Kidney (tissue), 14 donors: Measurements from ENCODE around the gene NR2F2. TPM values are rescaled to one million over a fixed set of nuclear protein-coding genes. Genes with fewer than 3 reads are reported as not detected.

ENCODE experiments used
- DNase-seq, 5 donors: peaks; one replicate each; pipeline ENCODE4 v3.0.0-alpha.2; 2013 to 2020
- FAIRE-seq: peaks from 2 replicates; lab custom pipeline; 2012; peaks lifted over from hg19 to GRCh38; lab: Jason Lieb, UNC
- H3K27ac ChIP-seq, 2 donors: one replicate each; pipeline ENCODE4 v1.7.0; 2013; ENCODE audit warnings: low read depth in 2 of 2, low read length in 2 of 2, inconsistent platforms in 1 of 2
- H3K27me3 ChIP-seq: one replicate; pipeline ENCODE4 v1.7.1; 2013; ENCODE audit warnings: low read length, inconsistent platforms; ENCODE audit not compliant: control insufficient read depth, insufficient read depth
- H3K36me3 ChIP-seq, 3 donors: one replicate each; pipeline versions ENCODE4 v1.7.0 to v1.7.1; 2013; ENCODE audit warnings: low read length in 3 of 3, control low read depth in 1 of 3, inconsistent platforms in 1 of 3; ENCODE audit not compliant: insufficient read depth in 3 of 3, control insufficient read depth in 2 of 3
- H3K4me1 ChIP-seq, 3 donors: one replicate each; pipeline versions ENCODE4 v1.7.0 to v1.7.1; 2013; ENCODE audit warnings: low read length in 3 of 3, inconsistent platforms in 1 of 3, low read depth in 1 of 3; ENCODE audit not compliant: control insufficient read depth in 2 of 3, insufficient read depth in 2 of 3
- H3K4me3 ChIP-seq, 3 donors: one replicate each; pipeline versions ENCODE4 v1.7.0 to v1.8.1; 2013; ENCODE audit warnings: low read length in 3 of 3, control low read depth in 1 of 3, inconsistent platforms in 1 of 3
- H3K9ac ChIP-seq, 3 donors: one replicate each; pipeline versions ENCODE4 v1.7.0 to v1.7.1; 2013; ENCODE audit warnings: low read length in 3 of 3, control low read depth in 1 of 3, inconsistent platforms in 1 of 3
- H3K9me3 ChIP-seq, 3 donors: one replicate each; pipeline versions ENCODE4 v1.7.0 to v1.7.1; 2013; ENCODE audit warnings: low read length in 3 of 3, control low read depth in 1 of 3, inconsistent platforms in 1 of 3; ENCODE audit not compliant: control insufficient read depth in 2 of 3, insufficient read depth in 1 of 3
- intact Hi-C: fragments of 100-400 bp; cut with DNase I; formaldehyde crosslinking; loops from one replicate; pipeline ENCODE4 v1.11.1; 2022
- polyA plus RNA-seq: library from polyadenylated mRNA; stranded (reverse); fragments of 350-450 nt; fragmentation: Illumina TruSeq; extraction: RNeasy Lipid Tissue Mini Kit (QIAGEN cat#74804); gene quantifications from one replicate; pipeline ENCODE4 v1.2.3, GENCODE V29; 2014; ENCODE audit warnings: low read depth, low replicate concordance; ENCODE audit not compliant: insufficient read depth
- total RNA-seq: library from RNA; stranded (reverse); fragmentation: NEBNext Ultra II Directional; extraction: Animal tissue kit (Norgen Biotek cat#: 25700); gene quantifications from one replicate; pipeline ENCODE4 v1.2.1, GENCODE V29; 2021
- TF ChIP-seq, protein P1 (sequence below): IDR thresholded peaks from 3 replicates; pipeline ENCODE4 v1.5.1; 2012; ENCODE audit warnings: mild to moderate bottlenecking, moderate library complexity, borderline replicate concordance; ENCODE audit not compliant: insufficient read depth; ENCODE audit errors: extremely low read depth
- donor health status: control.
- donor health status: control.
- donor health status: control.
- donor health status: control.
- donor health status: control.
- donor health status: DM: yes; HTN: yes; CAD: no.
- donor health status: Normal renal cell carcinoma (clear cell type).

NR2F2 gene
- total and polyA plus RNA-seq, 2 donors from 2014 or later, result 42.5 to 191 TPM

DNA sequence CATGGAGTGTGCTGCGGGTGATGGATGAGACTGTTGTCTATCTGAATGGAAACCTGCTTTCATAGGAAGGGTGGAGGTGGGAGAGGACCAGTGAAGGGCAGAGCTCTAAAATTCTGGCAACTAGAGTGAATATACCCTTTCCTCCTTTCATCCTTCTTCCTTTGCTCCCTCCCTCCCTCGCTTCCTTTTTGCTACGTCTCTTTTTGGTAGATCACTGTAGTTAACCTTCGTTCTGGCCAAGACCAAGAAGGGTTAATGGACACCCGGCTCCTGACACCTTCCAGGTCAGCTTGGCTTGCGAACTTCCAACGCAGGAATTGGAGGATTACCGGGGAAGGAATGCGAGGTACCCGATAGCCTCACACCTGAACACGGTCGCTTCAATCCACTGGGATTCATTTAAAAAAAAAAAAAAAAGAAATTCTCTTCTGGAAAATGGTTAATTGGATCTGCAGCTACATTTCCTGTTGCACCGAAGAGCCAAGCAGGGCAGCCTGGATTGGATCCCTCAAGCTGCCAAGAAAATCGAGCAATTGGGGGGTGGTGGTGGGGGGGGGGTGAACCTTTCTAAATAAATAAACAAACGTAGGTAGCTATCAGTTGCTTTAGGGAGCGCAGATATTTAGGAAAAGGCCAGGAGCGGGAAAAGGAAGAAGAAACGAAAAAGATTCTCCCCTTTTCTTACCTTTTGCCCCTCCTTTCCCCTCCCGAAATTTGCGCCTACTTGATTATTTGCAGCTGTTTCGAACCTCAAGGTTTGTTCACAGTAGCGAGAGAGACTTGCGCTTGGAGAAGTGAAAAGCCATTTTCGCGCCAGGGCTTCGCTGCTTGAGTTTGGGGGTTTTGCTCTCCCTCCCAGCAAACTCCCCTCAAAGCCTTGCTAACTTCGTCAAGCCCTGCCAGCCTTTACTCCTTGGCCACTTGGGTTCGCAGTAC is 9.5 kb upstream of the NR2F2 start:
- TF ChIP-seq, protein P1, sequence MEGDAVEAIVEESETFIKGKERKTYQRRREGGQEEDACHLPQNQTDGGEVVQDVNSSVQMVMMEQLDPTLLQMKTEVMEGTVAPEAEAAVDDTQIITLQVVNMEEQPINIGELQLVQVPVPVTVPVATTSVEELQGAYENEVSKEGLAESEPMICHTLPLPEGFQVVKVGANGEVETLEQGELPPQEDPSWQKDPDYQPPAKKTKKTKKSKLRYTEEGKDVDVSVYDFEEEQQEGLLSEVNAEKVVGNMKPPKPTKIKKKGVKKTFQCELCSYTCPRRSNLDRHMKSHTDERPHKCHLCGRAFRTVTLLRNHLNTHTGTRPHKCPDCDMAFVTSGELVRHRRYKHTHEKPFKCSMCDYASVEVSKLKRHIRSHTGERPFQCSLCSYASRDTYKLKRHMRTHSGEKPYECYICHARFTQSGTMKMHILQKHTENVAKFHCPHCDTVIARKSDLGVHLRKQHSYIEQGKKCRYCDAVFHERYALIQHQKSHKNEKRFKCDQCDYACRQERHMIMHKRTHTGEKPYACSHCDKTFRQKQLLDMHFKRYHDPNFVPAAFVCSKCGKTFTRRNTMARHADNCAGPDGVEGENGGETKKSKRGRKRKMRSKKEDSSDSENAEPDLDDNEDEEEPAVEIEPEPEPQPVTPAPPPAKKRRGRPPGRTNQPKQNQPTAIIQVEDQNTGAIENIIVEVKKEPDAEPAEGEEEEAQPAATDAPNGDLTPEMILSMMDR, result no peak
- Histone ChIP-seq H3K36me3 (no peaks in the 10 kb centered on the region), H3K4me1 (peaks cover 4 to 11% (median 6%) of the 10 kb centered on the region in 3 donors), H3K9ac (peak overlapping the region; percentile 76 to 98 (median 93)), H3K9me3 (no peaks in the 10 kb centered on the region), H3K27ac (peak overlapping the region; percentile 95 to 96), H3K27me3 (no peaks in the 10 kb centered on the region), H3K4me3 (peak overlapping the region; percentile 71 to 97 (median 81))
- DNase-seq, result peak in 4 of 5 donors; percentile 49 to 86 (median 72)
- no peak for FAIRE-seq
- intact Hi-C loops, result no loop called here

DNA sequence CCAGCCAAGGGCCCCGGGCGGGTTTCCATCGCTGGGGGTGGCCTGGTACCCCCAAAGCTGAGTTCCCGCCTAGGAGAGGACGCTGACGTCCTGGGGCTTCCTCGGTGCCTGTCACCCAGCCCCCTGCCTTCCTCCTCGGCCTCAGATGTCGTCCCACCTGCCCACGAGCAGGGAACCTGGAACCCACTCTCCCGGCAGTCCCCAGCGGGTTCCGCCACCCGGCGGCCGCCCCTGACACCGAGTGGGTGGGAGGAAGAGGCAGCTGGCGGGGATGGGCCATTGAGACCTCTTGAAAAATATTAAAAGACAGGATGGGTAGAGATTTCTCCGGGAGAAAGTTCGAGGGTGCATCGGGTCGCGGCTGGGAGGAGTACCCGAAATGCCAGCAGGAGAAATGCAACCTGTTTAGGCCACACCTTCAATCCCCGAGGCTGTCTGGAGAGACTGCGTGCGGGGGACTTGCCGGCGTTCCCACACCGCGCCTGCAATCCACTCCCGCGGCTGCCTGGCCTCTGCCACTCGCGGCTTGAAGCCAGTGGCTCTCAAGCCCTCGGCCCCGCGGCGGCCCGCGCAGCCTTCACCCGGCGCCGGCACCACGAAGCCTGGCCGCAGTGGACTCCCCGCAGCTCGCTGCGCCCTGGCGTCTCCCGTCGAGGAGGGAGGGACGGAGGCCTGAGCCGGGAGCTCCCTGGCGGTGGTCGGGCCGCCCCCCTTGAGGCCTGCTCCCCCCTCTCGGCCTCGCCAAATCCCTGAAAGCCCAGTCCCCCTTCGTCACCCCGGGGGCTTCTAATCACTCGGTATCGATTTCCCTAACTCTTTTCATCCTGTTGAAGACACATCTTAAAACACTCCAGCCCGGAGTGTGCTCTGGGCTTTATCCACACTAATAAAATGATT is 8.6 kb upstream of the NR2F2 start:
- intact Hi-C loops, result no loop called here
- Histone ChIP-seq H3K27me3 (no peaks in the 10 kb centered on the region), H3K9ac (peak overlapping the region; percentile 76 to 98 (median 93)), H3K36me3 (no peaks in the 10 kb centered on the region), H3K4me1 (peaks cover 4 to 10% (median 6%) of the 10 kb centered on the region in 3 donors), H3K9me3 (no peaks in the 10 kb centered on the region), H3K27ac (peak overlapping the region; percentile 95 to 96), H3K4me3 (peak overlapping the region; percentile 71 to 97 (median 81))
- peak; percentile 76 to 87 (median 83) for DNase-seq
- FAIRE-seq, result no peak
- TF ChIP-seq, protein P1, result peak; percentile 2

DNA sequence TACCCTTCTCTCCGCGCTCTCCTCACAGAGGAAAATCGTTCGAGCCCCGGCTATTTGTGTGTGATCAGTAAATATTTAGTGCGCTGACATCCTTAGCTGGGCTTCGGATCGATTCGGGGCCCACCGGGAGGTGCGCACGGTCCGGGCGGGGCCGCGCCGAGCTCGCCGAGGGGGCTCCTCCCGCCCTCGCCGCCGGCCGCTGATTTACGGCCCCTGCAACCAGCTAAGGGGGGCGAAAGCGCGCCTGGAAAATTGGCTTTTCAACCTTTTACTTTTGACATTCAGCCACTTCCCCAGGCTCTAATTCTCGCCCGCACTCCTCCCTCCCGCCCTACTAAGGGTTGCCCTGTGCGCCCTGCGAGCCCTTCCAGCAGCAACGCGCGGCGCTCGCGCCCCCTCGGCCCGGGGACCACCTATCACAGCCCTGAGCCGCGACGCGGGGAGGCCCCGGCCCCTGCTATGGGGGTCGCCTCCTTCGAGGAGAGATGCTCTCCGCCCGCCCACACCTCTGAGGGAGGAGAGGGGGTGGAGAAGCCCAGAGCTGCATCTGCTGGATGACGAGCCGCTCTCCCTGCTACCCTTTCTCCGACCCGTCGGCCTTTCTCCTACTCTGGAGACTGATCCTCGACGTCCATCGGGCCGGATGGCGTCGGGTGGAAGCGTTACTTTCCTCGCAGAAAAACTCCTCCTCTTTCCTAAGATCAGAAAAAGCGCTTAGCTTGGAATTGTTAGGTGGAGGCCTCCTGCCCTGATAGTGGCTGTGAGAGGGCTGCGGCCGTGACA is 7.8 kb upstream of the NR2F2 start:
- intact Hi-C loops, result no loop called here
- Histone ChIP-seq H3K27ac (peak overlapping the region; percentile 95 to 96), H3K4me3 (peak overlapping the region; percentile 55 to 97 (median 81)), H3K9me3 (no peaks in the 10 kb centered on the region), H3K36me3 (no peaks in the 10 kb centered on the region), H3K4me1 (peaks cover 4 to 7% (median 4%) of the 10 kb centered on the region in 3 donors), H3K27me3 (no peaks in the 10 kb centered on the region), H3K9ac (peak overlapping the region; percentile 47 to 98 (median 93))
- peak; percentile 89 to 94 (median 93) for DNase-seq
- TF ChIP-seq, protein P1, result no peak
- no peak for FAIRE-seq
